HepG2 (cell line): Measurements from ENCODE around the gene ENO1. TPM values are rescaled to one million over a fixed set of nuclear protein-coding genes. Genes with fewer than 3 reads are reported as not detected.

Experiments used
- ATAC-seq: fragments of 200-7000 bp; cut with Tn5 transposase; 3 replicates; pipeline ENCODE4 v1.9.1; 2020; ENCODE audit warnings: mild to moderate bottlenecking, moderate library complexity
- BruUV-seq: library from RNA; stranded (reverse); fragments of 400-500 nt; replicated peaks from 2 replicates; lab custom pipeline; 2021; lab: Mats Ljungman, UMichigan
- CTCF ChIA-PET: fragments of 300-600 bp; formaldehyde crosslinking; extraction: SDS; loops from one replicate; lab custom pipeline; 2021; ENCODE audit warnings: low total read pairs, inconsistent platforms, low intra/inter-chr PET ratio; lab: Yijun Ruan, JAX
- POLR2A ChIA-PET: fragments of 350-600 bp; sonication (Branson Sonifier 250); formaldehyde crosslinking; loops from one replicate; lab custom pipeline; 2020; ENCODE audit warnings: antibody characterized with exemption, inconsistent platforms; lab: Yijun Ruan, JAX
- DNase-seq: peaks from one replicate; pipeline ENCODE4 v3.0.0-alpha.2; 2015; ENCODE audit warnings: low spot score
- FAIRE-seq: peaks from 3 replicates; lab custom pipeline; 2011; peaks lifted over from hg19 to GRCh38; lab: Jason Lieb, UNC
- H2AFZ ChIP-seq: one replicate; pipeline ENCODE4 v1.6.1; 2011; ENCODE audit warnings: low read length, inconsistent platforms
- H3K27ac ChIP-seq: fragments of 300-600 bp; 3 replicates; pipeline ENCODE4 v1.8.0; 2011; ENCODE audit warnings: mixed run types, mild to moderate bottlenecking, mixed read lengths, low read length, inconsistent platforms; ENCODE audit not compliant: insufficient read depth; ENCODE audit errors: extremely low read length
- H3K27me3 ChIP-seq, 2 experiments: fragments of 200-600 bp in 1 of 2; 2 replicates in 1 of 2; 3 replicates in 1 of 2; pipeline versions ENCODE4 v1.6.0 to v1.8.0; 2011; ENCODE audit warnings: low read length in 2 of 2, mild to moderate bottlenecking in 2 of 2, moderate library complexity in 2 of 2, inconsistent platforms in 1 of 2; ENCODE audit not compliant: insufficient read depth in 2 of 2, control insufficient read depth in 1 of 2
- H3K36me3 ChIP-seq, 2 experiments: fragments of 200-600 bp in 1 of 2; replicated peaks in 1 of 2; 2 replicates in 1 of 2; 3 replicates in 1 of 2; pipeline versions ENCODE4 v1.5.1 to v1.8.0; 2011; ENCODE audit warnings: low read length in 2 of 2, inconsistent platforms in 1 of 2; ENCODE audit not compliant: insufficient read depth in 2 of 2, control insufficient read depth in 1 of 2
- H3K4me1 ChIP-seq: 2 replicates; pipeline ENCODE4 v1.5.1; 2012; ENCODE audit warnings: low read length, inconsistent platforms; ENCODE audit not compliant: insufficient read depth
- H3K4me2 ChIP-seq: 2 replicates; pipeline ENCODE4 v1.6.0; 2011; ENCODE audit warnings: low read depth, low read length, inconsistent platforms
- H3K4me3 ChIP-seq, 3 experiments: fragments of 200-600 bp in 1 of 3; sonication (generic), shearing (Covaris generic) in 1 of 3; replicated peaks in 1 of 3; 2 replicates each; pipeline ENCODE4 v1.5.1; 2011 to 2016; ENCODE audit warnings: low read length in 3 of 3, inconsistent platforms in 2 of 3, low read depth in 2 of 3, mild to moderate bottlenecking in 2 of 3, control low read depth in 1 of 3, mixed read lengths in 1 of 3; ENCODE audit not compliant: insufficient read depth in 1 of 3
- H3K79me2 ChIP-seq: one replicate; pipeline ENCODE4 v1.6.1; 2011; ENCODE audit warnings: low read length, inconsistent platforms; ENCODE audit not compliant: insufficient read depth
- H3K9ac ChIP-seq: 2 replicates; pipeline ENCODE4 v1.6.0; 2011; ENCODE audit warnings: mild to moderate bottlenecking, low read depth, low read length, inconsistent platforms; ENCODE audit not compliant: insufficient read depth
- H3K9me3 ChIP-seq: 2 replicates; pipeline ENCODE4 v1.5.1; 2012; ENCODE audit warnings: mild to moderate bottlenecking, low read length
- H4K20me1 ChIP-seq: 2 replicates; pipeline ENCODE4 v1.6.0; 2011; ENCODE audit warnings: inconsistent platforms, mild to moderate bottlenecking, low read length, moderate library complexity; ENCODE audit not compliant: insufficient read depth
- AGO1 ChIP-seq: fragments of 200-400 bp; formaldehyde crosslinking; IDR thresholded peaks from 2 replicates; pipeline ENCODE4 v1.6.1; 2017; ENCODE audit warnings: mild to moderate bottlenecking, low read depth, low read length, moderate library complexity; ENCODE audit not compliant: poor library complexity, severe bottlenecking
- FUBP1 ChIP-seq: sonication (generic); formaldehyde crosslinking; IDR thresholded peaks from 2 replicates; pipeline ENCODE4 v1.5.1; 2020; ENCODE audit warnings: missing genetic modification reagents, mild to moderate bottlenecking, borderline replicate concordance
- LBX2 ChIP-seq: sonication (generic); formaldehyde crosslinking; IDR thresholded peaks from 2 replicates; pipeline ENCODE4 v1.5.0; 2020; ENCODE audit warnings: missing genetic modification reagents, mild to moderate bottlenecking, borderline replicate concordance
- NFKB2 ChIP-seq: sonication (generic); formaldehyde crosslinking; IDR thresholded peaks from 2 replicates; pipeline ENCODE4 v1.4.0; 2020; ENCODE audit warnings: missing genetic modification reagents, borderline replicate concordance
- POLR2A ChIP-seq, 2 experiments: IDR thresholded peaks; 2 replicates each; pipeline ENCODE4 v1.6.1; 2011; ENCODE audit warnings: low read depth in 2 of 2, low read length in 2 of 2, mild to moderate bottlenecking in 1 of 2, moderate library complexity in 1 of 2; ENCODE audit not compliant: insufficient read depth in 1 of 2
- POLR2G ChIP-seq: fragments of 200-400 bp; formaldehyde crosslinking; IDR thresholded peaks from 2 replicates; pipeline ENCODE4 v1.6.1; 2018; ENCODE audit warnings: mild to moderate bottlenecking, low read depth, low read length, moderate library complexity
- RBFOX2 ChIP-seq: fragments of 200-400 bp; formaldehyde crosslinking; IDR thresholded peaks from 2 replicates; pipeline ENCODE4 v1.6.1; 2017; ENCODE audit warnings: low read depth, mild to moderate bottlenecking, low read length
- SAP130 ChIP-seq: IDR thresholded peaks from 2 replicates; pipeline ENCODE4 v1.6.1; 2016; ENCODE audit warnings: low read depth
- TP53 ChIP-seq: sonication (generic); formaldehyde crosslinking; conservative IDR thresholded peaks from 2 replicates; pipeline ENCODE4 v1.4.0; 2020; ENCODE audit warnings: missing genetic modification reagents
- ZBTB38 ChIP-seq: sonication (generic); formaldehyde crosslinking; IDR thresholded peaks from 2 replicates; pipeline ENCODE4 v1.5.1; 2020; ENCODE audit warnings: mild to moderate bottlenecking, missing genetic modification reagents
- ZBTB7B ChIP-seq: sonication (generic); formaldehyde crosslinking; IDR thresholded peaks from 2 replicates; pipeline ENCODE4 v1.4.0; 2020; ENCODE audit warnings: missing genetic modification reagents
- ZIK1 ChIP-seq: sonication (generic); formaldehyde crosslinking; IDR thresholded peaks from 2 replicates; pipeline ENCODE4 v1.5.0; 2020; ENCODE audit warnings: mild to moderate bottlenecking, low read depth, missing genetic modification reagents, borderline replicate concordance
- ZNF232 ChIP-seq: sonication (generic); formaldehyde crosslinking; IDR thresholded peaks from 2 replicates; pipeline ENCODE4 v1.4.0; 2020; ENCODE audit warnings: missing genetic modification reagents, borderline replicate concordance
- ZNF281 ChIP-seq: sonication (generic); formaldehyde crosslinking; IDR thresholded peaks from 2 replicates; pipeline ENCODE4 v1.4.0; 2020; ENCODE audit warnings: missing genetic modification reagents, borderline replicate concordance
- ZNF607 ChIP-seq: sonication (generic); formaldehyde crosslinking; IDR thresholded peaks from 2 replicates; pipeline ENCODE4 v1.5.1; 2020; ENCODE audit warnings: missing genetic modification reagents, mild to moderate bottlenecking, borderline replicate concordance
- ZNF788 ChIP-seq: sonication (generic); formaldehyde crosslinking; IDR thresholded peaks from 2 replicates; pipeline ENCODE4 v1.5.0; 2020; ENCODE audit warnings: mild to moderate bottlenecking, missing genetic modification reagents, borderline replicate concordance
- ZSCAN12 ChIP-seq: sonication (generic); formaldehyde crosslinking; IDR thresholded peaks from 2 replicates; pipeline ENCODE4 v1.9.0; 2021; ENCODE audit warnings: mild to moderate bottlenecking, missing genetic modification reagents
- WGBS: methylation state at CpG from one replicate; pipeline ENCODE4 v1.1.6; 2017; ENCODE audit warnings: low lambda C conversion rate; 5-methylcytosine and 5-hydroxymethylcytosine counted together
- in situ Hi-C: cut with HindIII; loops from 2 replicates; pipeline ENCODE4 v1.10.0; 2017; ENCODE audit warnings: low pct_unique_long_range_greater_than_20kb; ENCODE audit not compliant: extremely low pct_ligation_motif_present
- intact Hi-C: fragments of 100-400 bp; cut with micrococcal nuclease; formaldehyde crosslinking; loops from one replicate; pipeline ENCODE4 v1.10.0; 2022; ENCODE audit not compliant: unreplicated experiment
- polyA plus RNA-seq, 8 experiments: library from polyadenylated mRNA; depleted of rRNA in 3 of 8; stranded (reverse) in 7 of 8; unstranded in 1 of 8; fragments of >200 nt; fragmentation: Illumina TruSeq in 4 of 8; extraction: Trizol in 4 of 8; gene quantifications; 2 replicates each; pipeline versions ENCODE4 v1.2.1 to v1.2.3, GENCODE V29; 2011 to 2016; ENCODE audit warnings: low read depth in 4 of 8, missing spikeins in 1 of 8, mixed read lengths in 1 of 8; ENCODE audit not compliant: insufficient read depth in 1 of 8
- total RNA-seq, 5 experiments: library from RNA; depleted of rRNA; stranded (reverse); fragments of >200 nt; fragmentation: Illumina TruSeq; extraction: Trizol; gene quantifications; 2 replicates each; pipeline ENCODE4 v1.2.3, GENCODE V29; 2016; ENCODE audit warnings: low read depth in 1 of 5
- TF ChIP-seq, protein P1 (sequence below): sonication (generic); formaldehyde crosslinking; IDR thresholded peaks from 2 replicates; pipeline ENCODE4 v1.4.0; 2020; ENCODE audit warnings: missing genetic modification reagents

The ENO1 gene
- total and polyA plus RNA-seq, 2 of the 13 experiments (the other 11 are each of a cell fraction or from before 2014, with no cell fraction given), result 1,559 to 3,103 TPM

GRCh38 chr1:8862528-8862927, 16.0 kb downstream of the ENO1 start:
- ATAC-seq (peak; percentile 69), FAIRE-seq (no peak), DNase-seq (no peak)
- WGBS, result 85% methylated on average over 4 of the region's 4 CpGs
- no peak overlapping the region for H3K4me3 ChIP-seq
- in situ Hi-C loops (no loop called here), intact Hi-C loops (no loop called here)
- peaks cover 12% of the 10 kb centered on the region for H3K79me2 ChIP-seq
- H3K9me3 ChIP-seq, result no peaks in the 10 kb centered on the region
- peaks cover 97% of the 10 kb centered on the region for H3K4me1 ChIP-seq
- peaks cover 49 to 72% of the 10 kb centered on the region in 2 experiments for H3K36me3 ChIP-seq
- no peak overlapping the region for H3K9ac ChIP-seq
- CTCF ChIA-PET, result no interaction called here
- H4K20me1 ChIP-seq, result peaks cover 91% of the 10 kb centered on the region
- BruUV-seq, result no TSS peak
- H2AFZ ChIP-seq, result no peak overlapping the region
- H3K27me3 ChIP-seq, result no peaks in the 10 kb centered on the region
- POLR2A ChIA-PET, result interaction anchor here (0.6 to 13.6 kb wide), 6 partner anchors 12 to 142 kb away, joined by 4 to 116 read pairs (median 8); partner anchors contain the start of genes ENO1 and RERE
- no peak overlapping the region for H3K4me2 ChIP-seq
- H3K27ac ChIP-seq, result no peak overlapping the region
- TF ChIP-seq FUBP1 (CRISPR knock-in tag), result no peak
- TF ChIP-seq AGO1, result no peak
- TF ChIP-seq ZNF788 (CRISPR knock-in tag), result no peak
- TF ChIP-seq ZBTB38 (CRISPR knock-in tag), result peak; percentile 88
- 0 out of 2 replicates have a peak, but pooled peaks have one; percentile 24 for TF ChIP-seq NFKB2
- TF ChIP-seq ZSCAN12 (CRISPR knock-in tag), result no peak
- 0 out of 2 replicates have a peak, but pooled peaks have one; percentile 61 for TF ChIP-seq RBFOX2
- peak; percentile 45; the same call in 1 of the 2 replicates for TF ChIP-seq POLR2G
- TF ChIP-seq ZIK1 (CRISPR knock-in tag), result no peak
- no peak for TF ChIP-seq TP53 (CRISPR knock-in tag)
- TF ChIP-seq ZNF232 (CRISPR knock-in tag), result 0 out of 2 replicates have a peak, but pooled peaks have one; percentile 59
- TF ChIP-seq, protein P1, sequence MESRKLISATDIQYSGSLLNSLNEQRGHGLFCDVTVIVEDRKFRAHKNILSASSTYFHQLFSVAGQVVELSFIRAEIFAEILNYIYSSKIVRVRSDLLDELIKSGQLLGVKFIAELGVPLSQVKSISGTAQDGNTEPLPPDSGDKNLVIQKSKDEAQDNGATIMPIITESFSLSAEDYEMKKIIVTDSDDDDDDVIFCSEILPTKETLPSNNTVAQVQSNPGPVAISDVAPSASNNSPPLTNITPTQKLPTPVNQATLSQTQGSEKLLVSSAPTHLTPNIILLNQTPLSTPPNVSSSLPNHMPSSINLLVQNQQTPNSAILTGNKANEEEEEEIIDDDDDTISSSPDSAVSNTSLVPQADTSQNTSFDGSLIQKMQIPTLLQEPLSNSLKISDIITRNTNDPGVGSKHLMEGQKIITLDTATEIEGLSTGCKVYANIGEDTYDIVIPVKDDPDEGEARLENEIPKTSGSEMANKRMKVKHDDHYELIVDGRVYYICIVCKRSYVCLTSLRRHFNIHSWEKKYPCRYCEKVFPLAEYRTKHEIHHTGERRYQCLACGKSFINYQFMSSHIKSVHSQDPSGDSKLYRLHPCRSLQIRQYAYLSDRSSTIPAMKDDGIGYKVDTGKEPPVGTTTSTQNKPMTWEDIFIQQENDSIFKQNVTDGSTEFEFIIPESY, result peak; percentile 93
- peak; percentile 69; the same call in 1 of the 2 replicates for TF ChIP-seq ZBTB7B (CRISPR knock-in tag)
- TF ChIP-seq LBX2, result no peak
- TF ChIP-seq SAP130, result no peak
- peak; percentile 23 to 43; a peak in 3 of 4 replicates for TF ChIP-seq POLR2A (IDR thresholded peaks at IDR 0.05; ENCODE audit: insufficient read depth in 1 of 2, low read depth in 2 of 2, low read length in 2 of 2)
- TF ChIP-seq ZNF281 (CRISPR knock-in tag), result no peak
- 0 out of 2 replicates have a peak, but pooled peaks have one; percentile 25 for TF ChIP-seq ZNF607 (CRISPR knock-in tag)
